ENCODE data around the gene KHDC1L.
"Not testable (repeated sequence)": the region's sequence is repeated elsewhere in the genome, so short reads cannot be mapped to it uniquely, and the experiment has no call there.

KHDC1L gene

GRCh38 chr6:73225396-73225795 is at the start of gene KHDC1L:
KHDC1L (minus strand) TSS chr6:73225496; CDS start chr6:73225408, 88 bp downstream.
- Histone ChIP-seq H2AFZ (ENCODE audit: low read length) (no peak within 1 kb of the TSS), H3K27me3 (ENCODE audit: insufficient read depth, low read length, poor library complexity, severe bottlenecking) (no peaks in the 10 kb centered on the region), H3K79me2 (ENCODE audit: insufficient read depth, low read length) (no peaks in the 10 kb centered on the region), H3K4me2 (ENCODE audit: low read depth, low read length, poor library complexity, severe bottlenecking) (no peak within 1 kb of the TSS), H3F3A (ENCODE audit: low read depth) (no peaks in the 10 kb centered on the region), H3K9ac (ENCODE audit: low read depth, low read length, poor library complexity, severe bottlenecking) (no peak within 1 kb of the TSS), H3K4me1 (ENCODE audit: insufficient read depth, low read length, poor library complexity, severe bottlenecking) (no peaks in the 10 kb centered on the region), H3K36me3 (ENCODE audit: insufficient read depth, low read length) (no peaks in the 10 kb centered on the region), H3K9me3 (ENCODE audit: insufficient read depth, low read depth, low read length) (no peaks in the 10 kb centered on the region), H3K4me3 (ENCODE audit: low read length, poor library complexity, severe bottlenecking) (no peak within 1 kb of the TSS), H4K20me1 (ENCODE audit: insufficient read depth, low read length, poor library complexity, severe bottlenecking) (no peaks in the 10 kb centered on the region), H3K9me2 (replicated peaks; ENCODE audit: low read depth, low read length) (no peaks in the 10 kb centered on the region)
- TF ChIP-seq CTCF (conservative IDR thresholded peaks at IDR 0.05; ENCODE audit: low read length): no peak
- TF ChIP-seq EZH2phosphoT487 (IDR thresholded peaks at IDR 0.05; ENCODE audit: borderline replicate concordance): no peak

GRCh38 chr6:73269296-73269695 is 44.0 kb upstream of the KHDC1L start:
- not testable (repeated sequence) for H3K36me3 ChIP-seq (ENCODE audit: insufficient read depth, low read length); H3K4me3 ChIP-seq (ENCODE audit: low read length, poor library complexity, severe bottlenecking); H3F3A ChIP-seq (ENCODE audit: low read depth)

GRCh38 chr6:73268896-73269295 is 43.6 kb upstream of the KHDC1L start:
- Histone ChIP-seq H3K79me2 (ENCODE audit: insufficient read depth, low read length) (peaks cover 26% of the 10 kb centered on the region), H3K4me1 (ENCODE audit: insufficient read depth, low read length, poor library complexity, severe bottlenecking) (peaks cover 13% of the 10 kb centered on the region)
- H2AFZ ChIP-seq (ENCODE audit: low read length); H3K4me2 ChIP-seq (ENCODE audit: low read depth, low read length, poor library complexity, severe bottlenecking); H3F3A ChIP-seq (ENCODE audit: low read depth); H3K27me3 ChIP-seq (ENCODE audit: insufficient read depth, low read length, poor library complexity, severe bottlenecking); H3K9ac ChIP-seq (ENCODE audit: low read depth, low read length, poor library complexity, severe bottlenecking); H3K36me3 ChIP-seq (ENCODE audit: insufficient read depth, low read length); H3K9me3 ChIP-seq (ENCODE audit: insufficient read depth, low read depth, low read length); H3K4me3 ChIP-seq (ENCODE audit: low read length, poor library complexity, severe bottlenecking); H4K20me1 ChIP-seq (ENCODE audit: insufficient read depth, low read length, poor library complexity, severe bottlenecking); H3K9me2 ChIP-seq (replicated peaks; ENCODE audit: low read depth, low read length): not testable (repeated sequence)

More at GRCh38 chr6:73269296-73269695, 44.0 kb upstream of the KHDC1L start:
- H3K9ac ChIP-seq (ENCODE audit: low read depth, low read length, poor library complexity, severe bottlenecking); H3K27me3 ChIP-seq (ENCODE audit: insufficient read depth, low read length, poor library complexity, severe bottlenecking); H3K9me2 ChIP-seq (replicated peaks; ENCODE audit: low read depth, low read length); H3K4me2 ChIP-seq (ENCODE audit: low read depth, low read length, poor library complexity, severe bottlenecking); H2AFZ ChIP-seq (ENCODE audit: low read length); H3K9me3 ChIP-seq (ENCODE audit: insufficient read depth, low read depth, low read length); H3K4me1 ChIP-seq (ENCODE audit: insufficient read depth, low read length, poor library complexity, severe bottlenecking); H4K20me1 ChIP-seq (ENCODE audit: insufficient read depth, low read length, poor library complexity, severe bottlenecking): not testable (repeated sequence)
- H3K79me2 ChIP-seq (ENCODE audit: insufficient read depth, low read length): peaks cover 22% of the 10 kb centered on the region

GRCh38 chr6:73264446-73264845 is 39.1 kb upstream of the KHDC1L start:
- Histone ChIP-seq H3K36me3 (ENCODE audit: insufficient read depth, low read length) (no peaks in the 10 kb centered on the region), H3K4me3 (ENCODE audit: low read length, poor library complexity, severe bottlenecking) (peak overlapping the region; percentile 86), H3K9me2 (replicated peaks; ENCODE audit: low read depth, low read length) (no peaks in the 10 kb centered on the region), H3K9ac (ENCODE audit: low read depth, low read length, poor library complexity, severe bottlenecking) (peak overlapping the region; percentile 86), H4K20me1 (ENCODE audit: insufficient read depth, low read length, poor library complexity, severe bottlenecking) (no peaks in the 10 kb centered on the region), H3K4me1 (ENCODE audit: insufficient read depth, low read length, poor library complexity, severe bottlenecking) (peaks cover 24% of the 10 kb centered on the region), H2AFZ (ENCODE audit: low read length) (no peak overlapping the region), H3K79me2 (ENCODE audit: insufficient read depth, low read length) (peaks cover 32% of the 10 kb centered on the region), H3K4me2 (ENCODE audit: low read depth, low read length, poor library complexity, severe bottlenecking) (peak overlapping the region; percentile 90), H3K9me3 (ENCODE audit: insufficient read depth, low read depth, low read length) (no peaks in the 10 kb centered on the region), H3K27me3 (ENCODE audit: insufficient read depth, low read length, poor library complexity, severe bottlenecking) (no peaks in the 10 kb centered on the region), H3F3A (ENCODE audit: low read depth) (0 out of 2 replicates have a peak, but pooled peaks cover 2% of the 10 kb centered on the region)
- TF ChIP-seq CTCF (conservative IDR thresholded peaks at IDR 0.05; ENCODE audit: low read length) (no peak), EZH2phosphoT487 (IDR thresholded peaks at IDR 0.05; ENCODE audit: borderline replicate concordance) (no peak)
